ENCODE results near the gene SSR1.

DNA sequence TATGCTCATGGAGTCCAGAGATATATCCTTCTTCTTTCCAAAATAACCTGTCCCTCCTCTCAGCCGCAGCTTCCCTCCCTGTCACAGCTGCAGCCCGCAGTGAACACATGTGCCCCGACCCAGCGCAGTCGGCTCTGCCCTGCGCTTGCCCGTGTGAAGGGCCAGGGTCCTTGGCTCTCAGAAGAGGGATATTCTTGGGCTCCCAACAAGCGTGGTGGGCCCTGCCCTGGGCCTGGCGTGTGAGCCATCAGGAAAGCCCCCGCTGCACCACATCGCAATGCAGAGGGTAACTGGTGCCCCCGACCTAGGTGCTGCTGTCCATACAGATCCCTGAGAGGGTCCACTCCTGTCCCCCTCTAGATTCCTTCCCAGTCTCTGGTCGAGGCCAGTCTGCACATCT lies 65.2 kb downstream of the SSR1 start:
- TF ChIP-seq EZH2phosphoT487 (IDR thresholded peaks at IDR 0.05; ENCODE audit: low read length) (no peak), EZH2 (optimal IDR thresholded peaks at IDR 0.05; ENCODE audit: low read depth, low read length) (no peak)

Data from MM.1S (cell line).